Activated naive CD8-positive, alpha-beta T cell treated with anti-CD3 and anti-CD28 coated beads, Interleukin-2, amount 50 U/mL, for 16 hours (primary cell): ENCODE data around the gene LYSMD3.

ENCODE experiments used
- DNase-seq: peaks from one replicate; pipeline ENCODE4 v3.0.0-alpha.2; 2020; ENCODE audit warnings: low read depth, low spot score

Gene LYSMD3

DNA sequence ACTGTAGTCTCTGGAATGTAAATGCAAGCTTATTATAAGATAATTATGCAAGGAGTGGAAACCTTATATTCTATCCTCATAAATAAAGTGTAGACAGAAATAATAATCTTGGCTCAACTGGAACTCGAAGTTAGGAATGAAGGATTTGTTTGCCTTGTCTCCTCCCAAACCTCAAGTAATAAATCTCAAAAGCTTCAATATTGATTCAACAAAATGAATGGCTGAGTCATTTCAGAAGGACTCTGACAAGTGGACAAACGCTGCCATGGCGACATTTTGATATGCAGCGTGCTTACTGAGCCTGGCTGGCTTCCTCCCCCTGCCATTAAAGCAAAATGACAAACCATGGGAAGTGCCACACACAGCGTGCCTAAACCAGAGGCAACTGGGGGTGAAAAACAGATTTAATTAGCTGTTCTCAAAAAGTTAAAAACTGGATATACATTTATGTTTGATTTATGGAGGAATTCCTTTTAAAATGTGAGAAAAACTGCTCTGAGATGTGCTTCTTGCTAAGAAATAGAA lies 18.7 kb upstream of the LYSMD3 start:
- no peak for DNase-seq

DNA sequence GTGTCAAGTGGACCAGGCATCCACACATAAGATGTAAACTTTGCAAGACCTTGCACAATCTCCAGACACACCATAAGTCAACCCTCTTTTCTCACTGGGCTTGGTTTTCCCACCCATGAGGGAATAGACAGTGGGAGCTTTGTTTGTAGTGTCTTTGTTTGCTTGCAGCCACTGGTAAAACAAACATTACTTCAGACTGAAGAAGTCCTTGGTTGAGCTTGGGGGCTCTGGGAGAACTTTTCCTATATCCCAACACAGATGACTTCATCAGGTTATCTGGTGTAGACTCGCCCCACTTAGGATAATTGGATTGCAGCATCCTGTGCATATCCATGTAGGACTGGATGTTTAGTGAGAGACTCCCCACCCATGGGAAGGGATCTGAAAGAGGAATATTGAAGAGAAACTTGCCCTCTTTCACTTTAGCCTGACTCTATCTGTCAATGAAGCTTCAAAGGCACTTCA lies 17.7 kb upstream of the LYSMD3 start:
- no peak for DNase-seq

DNA sequence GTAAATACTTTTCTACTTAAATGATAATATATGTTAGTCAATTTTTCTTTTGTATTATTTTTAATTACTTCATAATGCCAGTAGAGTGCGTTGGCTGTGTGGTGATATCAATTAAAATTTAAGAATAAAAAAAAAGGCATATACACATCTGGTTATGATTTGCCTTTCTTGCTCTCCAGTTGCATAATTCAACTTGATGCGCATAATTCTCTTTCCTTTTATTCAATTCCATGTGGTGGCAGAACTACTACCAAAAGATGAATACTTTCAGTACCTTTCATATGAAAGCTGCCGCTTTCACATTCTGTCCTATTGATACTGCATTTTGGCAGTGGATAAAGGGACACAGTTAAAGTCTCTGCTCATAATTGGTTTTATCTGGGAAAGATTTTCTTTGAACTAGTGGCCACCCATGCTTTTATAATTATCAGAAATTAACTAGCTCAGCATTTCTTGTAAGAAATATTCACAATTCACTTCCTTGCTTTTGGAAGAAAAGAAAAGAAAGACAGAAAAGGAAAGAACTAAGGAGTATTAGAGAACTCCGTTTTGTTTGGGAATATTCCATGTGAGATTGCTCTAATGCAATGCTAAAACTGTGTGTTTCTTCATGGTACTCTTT lies 16.9 kb upstream of the LYSMD3 start:
- no peak for DNase-seq

DNA sequence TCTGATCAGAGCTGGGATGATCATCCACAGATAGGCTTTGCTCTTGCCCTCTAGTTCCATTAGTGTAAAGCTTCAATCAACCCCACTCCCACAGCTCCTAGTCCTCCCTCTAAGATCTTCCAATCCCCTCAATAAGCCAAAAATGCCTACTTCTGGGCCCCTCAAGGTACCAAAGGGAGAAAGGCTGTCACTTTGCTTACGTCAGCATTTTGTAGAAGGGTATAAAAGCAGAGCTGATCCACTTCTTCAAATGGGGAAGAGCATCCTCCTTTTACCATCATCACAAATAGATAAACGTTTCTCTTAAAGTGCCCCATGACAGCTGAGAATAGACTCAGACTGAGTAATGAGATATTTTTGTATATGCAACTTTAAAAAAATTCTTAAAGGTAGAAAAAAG lies 16.1 kb upstream of the LYSMD3 start:
- DNase-seq, result no peak

DNA sequence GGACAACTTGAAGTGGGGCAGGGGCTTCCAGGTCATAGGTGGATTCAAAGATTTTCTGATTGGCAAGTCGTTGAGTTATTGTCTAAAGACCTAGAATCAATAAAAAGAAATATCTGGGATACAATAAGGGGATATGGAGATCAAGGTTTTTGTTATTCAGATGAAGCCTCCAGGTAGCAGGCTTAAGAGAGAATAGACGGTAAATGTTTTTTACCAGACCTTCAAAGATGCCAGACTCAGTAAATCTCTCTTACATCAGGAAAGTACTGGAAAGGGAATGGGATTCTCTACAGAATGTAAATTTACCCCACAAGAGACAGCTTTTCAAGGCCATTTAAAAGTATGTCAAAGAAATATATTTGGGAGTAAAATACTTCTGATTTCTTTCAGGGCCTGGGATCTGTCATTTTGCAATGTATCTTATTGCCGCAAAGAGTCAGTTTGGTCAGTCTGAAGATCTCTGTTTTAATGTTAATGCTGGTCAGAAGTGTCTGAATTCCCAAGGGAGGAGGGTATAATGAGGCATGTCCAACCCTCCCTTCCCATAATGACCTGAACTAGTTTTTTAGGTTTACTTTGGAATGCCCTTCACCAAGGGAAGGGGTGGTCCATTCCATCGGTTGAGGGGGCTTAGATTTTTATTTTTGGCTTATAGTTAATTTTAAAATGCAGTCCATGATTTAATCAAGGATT lies 13.6 kb upstream of the LYSMD3 start:
- DNase-seq, result no peak

DNA sequence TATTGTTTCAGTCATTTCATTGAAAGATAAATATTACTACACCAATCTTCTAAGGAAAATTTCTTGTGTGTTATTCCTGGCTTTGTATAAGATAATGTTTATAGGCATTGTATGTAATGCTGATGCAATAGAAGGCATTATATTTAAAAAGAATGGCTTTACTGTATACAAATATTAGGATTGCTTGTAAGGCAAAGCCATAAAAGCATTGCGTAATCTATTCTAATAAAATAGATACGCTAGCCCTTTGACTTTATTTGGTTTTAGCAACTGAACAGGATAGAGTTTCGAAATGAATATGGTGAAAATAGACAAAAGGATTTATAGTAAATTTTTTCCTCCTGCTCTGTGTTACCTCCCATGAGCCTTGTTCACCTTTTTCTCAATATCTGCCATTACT lies 5.5 kb upstream of the LYSMD3 start:
- no peak for DNase-seq

DNA sequence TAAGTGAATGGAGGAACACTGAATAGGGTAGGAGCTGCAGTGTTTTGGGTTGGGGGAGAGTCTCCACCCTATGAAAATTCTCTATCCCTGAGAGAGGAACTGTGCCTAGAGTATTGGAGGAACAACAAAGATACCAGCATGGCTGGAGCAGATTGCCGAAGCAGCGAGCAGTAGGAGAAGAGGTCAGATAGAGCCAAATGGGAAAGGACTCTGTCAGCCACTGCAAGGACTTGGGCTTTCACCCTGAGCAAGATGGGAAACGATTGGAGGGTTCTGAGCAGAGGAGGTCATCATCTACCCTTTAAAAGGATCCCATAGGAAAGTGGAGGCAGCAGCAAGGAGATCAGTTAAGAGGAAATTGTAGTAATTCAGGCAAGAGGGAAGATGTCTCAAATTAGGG lies 4.4 kb upstream of the LYSMD3 start:
- DNase-seq, result no peak

DNA sequence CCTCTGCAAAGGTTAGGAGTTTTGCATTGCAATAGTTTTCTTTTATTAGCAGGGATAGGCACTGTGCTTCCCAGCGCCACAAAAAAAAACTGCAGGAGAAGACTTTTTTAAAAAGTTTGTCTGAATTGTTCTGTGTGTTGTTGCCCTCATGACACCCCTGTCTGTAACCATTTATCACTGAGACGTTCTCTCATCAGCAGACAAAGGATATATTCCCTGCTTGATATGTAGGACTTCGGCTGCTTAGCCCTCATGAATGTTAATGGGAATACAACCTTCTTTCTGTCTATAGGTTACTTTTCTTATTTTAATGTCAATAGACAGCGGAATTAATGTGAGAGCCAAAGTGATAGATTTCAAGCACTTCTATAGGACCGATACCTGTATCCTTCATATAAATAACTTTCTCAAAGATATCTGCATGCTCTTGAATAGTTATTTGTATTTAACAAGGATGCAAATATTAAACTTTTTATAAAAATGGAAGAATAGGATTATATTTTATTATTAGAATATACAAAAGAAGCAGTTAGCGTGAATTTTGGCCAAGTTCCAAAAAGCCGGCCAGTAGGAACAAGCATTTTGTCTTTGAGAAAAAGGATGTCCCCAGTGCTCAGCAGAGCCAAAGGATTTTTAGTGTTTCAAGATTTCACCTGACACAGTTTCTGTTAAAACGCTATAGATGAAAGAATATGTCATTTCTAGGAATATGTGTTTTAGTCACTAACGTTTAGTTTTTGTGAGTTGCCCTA lies 1.5 kb upstream of the LYSMD3 start:
- DNase-seq, result no peak

DNA sequence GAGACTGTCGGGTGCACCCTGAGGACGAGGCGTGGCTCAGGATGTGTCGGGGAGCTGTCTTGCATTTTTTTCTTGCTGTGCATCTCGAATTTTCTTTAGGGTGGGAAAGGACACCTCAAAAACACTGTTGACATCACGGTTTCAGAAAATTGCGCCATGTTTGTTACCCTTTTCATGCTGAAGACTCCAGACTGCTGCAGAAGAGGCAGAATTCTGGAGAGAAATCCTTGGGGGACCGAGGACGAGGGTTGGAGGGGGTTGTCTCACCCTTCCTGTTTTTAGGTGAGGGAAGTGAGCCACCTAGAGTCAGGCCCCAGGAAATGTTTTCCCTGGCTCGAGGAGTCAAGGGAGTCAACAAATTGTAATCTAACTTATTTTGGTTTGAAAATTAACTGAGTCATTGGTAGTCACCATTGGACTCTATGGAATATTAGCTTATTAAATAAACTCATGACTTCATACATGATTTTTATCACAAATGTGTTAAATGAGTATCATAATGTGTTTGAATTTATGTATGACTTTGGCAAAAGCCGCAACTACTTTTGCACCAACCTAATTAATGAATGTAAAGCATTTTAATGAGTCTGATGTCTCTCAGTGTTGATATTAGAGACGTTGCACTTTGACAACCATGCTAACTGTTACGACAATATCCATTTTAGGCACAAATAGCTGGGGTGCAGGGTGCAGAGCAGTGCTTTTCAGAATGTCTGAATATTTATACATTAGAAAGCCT lies 724 bp upstream of the LYSMD3 start:
- DNase-seq, result peak; percentile 17

DNA sequence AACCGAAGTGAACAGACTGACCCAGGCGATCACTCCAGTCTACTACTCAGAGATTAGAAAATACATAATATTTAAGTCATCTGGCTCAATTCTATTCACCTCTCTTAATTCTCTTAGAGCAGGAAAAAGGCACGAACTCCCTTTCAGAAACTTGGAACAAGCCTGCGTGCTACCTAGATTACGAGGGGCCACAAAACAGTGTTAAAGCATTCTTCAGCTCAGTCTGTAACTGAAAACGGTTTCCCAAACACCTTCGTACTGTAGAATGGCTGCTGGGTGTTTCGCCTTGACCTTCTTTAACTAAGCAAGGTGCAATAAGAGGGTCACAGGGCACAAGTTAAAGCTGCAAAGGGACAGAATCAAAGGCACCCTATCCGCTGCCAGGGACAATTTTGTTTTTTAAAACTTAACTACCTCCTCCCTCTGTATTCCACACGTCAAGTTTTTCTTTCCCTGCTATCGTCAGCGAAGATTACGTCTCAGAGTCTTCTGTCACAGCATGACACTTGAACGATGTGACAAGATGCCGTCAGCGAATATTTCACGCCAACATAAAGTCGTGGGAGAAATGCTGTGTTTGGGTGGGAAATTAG lies 687 bp downstream of the LYSMD3 start:
- no peak for DNase-seq

DNA sequence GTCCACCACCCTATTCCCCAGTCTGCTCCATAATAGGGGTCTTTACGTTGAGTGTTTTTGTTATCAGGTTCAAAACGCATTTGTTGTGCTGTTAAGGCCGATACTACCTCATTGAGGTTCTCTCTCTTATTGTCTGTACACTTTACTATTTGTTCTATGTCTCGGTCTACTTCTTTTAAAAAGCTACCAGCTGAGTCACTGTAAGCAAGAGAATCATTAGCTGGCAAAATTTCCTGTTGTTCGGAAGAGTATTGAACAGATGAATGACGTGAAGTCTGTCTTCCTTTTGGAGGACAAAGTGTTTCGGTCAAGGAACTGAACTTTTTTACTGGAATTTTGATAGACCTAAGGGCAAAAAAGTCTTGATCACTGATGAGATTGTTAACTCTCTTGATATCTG lies 10.3 kb downstream of the LYSMD3 start:
- DNase-seq, result no peak

DNA sequence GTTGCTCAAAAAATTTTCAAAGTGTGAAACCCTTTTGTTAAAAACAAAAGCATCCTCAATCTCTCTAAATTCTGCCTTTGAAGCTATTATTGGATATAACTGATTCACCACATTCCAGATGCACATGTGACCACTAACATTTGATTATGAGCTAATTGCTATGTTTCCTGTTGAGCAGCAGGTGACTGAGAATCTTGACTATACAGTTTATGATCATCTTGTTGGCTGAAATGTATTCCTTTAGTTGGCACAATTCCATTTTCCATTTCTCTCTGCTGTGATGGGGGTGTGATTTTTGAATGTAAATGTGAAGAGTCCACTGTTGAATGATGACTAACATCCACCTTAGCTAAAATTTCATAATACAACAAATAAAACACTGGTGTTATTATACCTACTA lies 10.7 kb downstream of the LYSMD3 start:
- no peak for DNase-seq

DNA sequence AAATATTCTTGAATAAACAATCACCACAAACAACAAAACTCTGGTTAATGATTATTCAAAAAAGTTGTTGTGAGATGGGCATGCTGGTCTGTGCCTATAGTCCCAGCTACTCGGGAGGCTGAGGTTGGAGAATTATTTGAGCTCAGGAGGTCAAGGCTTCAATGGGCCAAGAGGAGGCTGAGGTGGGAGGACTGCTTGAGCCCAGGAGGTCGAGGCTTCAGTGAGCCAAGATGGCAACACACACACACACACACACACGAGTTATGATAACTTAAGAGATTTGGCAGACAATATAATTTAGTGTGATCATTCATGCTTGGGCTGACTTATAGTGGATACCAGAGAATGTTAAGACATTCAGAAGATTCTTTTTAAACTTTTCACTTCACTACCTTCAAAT lies 14.9 kb downstream of the LYSMD3 start:
- DNase-seq, result no peak

DNA sequence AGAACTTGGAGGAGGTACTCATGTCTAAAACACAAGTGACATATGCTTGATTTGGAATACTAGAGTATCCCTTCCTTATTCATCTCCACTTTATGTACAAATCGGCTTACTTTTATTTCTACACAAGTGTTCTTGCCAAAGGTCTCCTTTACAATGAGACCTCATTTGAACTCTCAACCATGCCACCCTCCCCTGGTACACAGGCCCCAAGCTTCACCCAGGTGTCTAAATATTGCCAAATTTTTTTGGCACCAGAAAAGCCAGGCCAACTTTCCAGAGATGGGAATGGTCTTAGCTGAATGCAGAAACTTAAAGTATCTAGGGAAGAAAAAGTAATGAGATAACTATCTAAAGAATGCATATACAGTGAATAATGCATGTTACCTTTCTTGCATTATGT lies 18.9 kb downstream of the LYSMD3 start:
- DNase-seq, result no peak

DNA sequence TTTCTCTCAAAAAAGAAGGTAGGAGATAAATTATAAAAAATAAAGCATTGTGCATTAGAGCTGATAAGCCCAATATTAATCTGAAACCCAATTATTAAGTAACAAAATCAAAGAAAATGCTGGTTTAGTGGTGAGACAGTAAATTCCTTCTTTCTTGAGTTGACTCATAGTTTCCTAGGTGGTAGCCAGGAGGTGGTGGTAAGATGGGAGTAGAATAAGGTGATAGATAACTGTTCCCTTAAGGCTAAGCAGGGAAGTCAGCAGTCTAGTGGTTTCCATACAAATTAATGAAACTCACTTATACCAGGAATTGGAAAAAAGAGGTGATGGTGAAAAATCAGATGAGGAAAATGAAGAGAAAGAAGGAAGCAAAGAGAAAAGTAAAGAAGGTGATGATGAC lies 23.2 kb downstream of the LYSMD3 start:
- DNase-seq, result no peak

DNA sequence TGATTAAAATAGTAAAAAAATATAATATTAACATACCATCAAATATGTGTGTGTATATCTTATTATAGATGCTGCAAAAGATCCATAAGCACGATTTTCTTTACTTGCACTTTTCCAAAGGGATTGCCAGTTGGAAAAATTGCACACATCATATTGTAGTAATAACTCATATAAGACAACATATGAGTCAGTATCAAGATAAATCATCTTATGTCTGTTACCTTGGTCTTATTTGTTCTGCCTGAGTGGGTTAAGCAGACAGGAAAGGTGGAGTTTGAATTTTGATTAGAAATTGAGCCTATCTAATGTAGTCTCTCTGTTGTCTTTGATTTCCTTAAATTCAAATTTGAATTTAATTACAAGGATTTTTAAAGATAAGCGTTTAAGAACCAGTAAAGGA lies 24.6 kb downstream of the LYSMD3 start:
- no peak for DNase-seq

DNA sequence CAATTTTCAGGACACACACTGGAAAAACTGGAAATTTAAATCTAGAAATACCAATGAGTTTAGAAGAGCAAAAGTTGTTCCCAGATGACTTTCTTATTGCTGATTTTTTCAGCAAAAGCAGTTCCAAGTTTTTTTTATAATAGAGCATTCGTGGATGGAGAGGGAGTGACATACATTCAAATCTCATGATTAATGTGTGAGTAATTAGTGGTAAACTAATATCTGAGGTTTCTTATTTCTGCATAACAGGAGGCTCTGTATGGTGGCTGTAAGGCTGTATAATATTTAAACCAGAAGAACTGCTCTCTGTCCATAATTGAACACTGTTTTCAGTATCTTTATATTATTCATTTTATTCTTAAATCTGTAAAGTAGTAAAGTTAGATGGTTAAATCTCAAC lies 25.8 kb downstream of the LYSMD3 start:
- no peak for DNase-seq

DNA sequence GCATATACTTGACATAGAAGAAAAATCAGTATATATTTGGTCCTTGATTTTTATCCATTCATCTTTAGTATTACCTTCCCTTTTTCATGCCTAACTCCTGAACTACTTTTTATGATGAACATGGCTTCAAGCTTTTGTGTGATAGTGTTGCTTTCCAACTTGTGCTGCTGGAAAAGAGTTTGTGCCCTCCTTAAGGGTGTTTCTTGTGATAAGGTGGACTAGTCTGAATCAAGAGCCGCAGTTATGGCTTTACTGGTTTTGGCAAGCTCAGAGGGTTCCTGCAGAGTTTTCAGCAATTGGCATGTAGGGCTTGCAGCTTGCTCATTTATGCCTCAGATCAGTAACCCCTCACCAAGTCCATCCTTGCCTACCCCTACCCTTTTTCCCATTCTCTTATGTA lies 34.2 kb downstream of the LYSMD3 start:
- DNase-seq, result no peak

DNA sequence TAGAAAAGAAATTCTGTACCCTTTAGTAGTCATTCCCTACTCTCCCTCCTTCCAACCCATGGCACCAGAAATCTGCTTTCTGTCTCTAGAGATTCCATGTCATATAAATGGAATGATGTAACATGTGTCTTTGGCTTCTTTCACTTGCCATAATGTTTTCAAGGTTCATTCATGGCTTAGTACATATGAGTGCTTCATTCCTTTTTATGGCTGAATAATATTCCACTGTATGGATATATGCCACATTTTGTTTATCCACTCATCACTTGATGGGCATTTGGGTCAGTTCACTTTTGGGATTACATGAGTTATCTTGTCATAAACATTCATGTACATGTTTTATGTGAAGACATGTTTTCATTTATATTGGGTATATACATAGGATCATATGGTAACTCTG lies 35.3 kb downstream of the LYSMD3 start:
- no peak for DNase-seq

DNA sequence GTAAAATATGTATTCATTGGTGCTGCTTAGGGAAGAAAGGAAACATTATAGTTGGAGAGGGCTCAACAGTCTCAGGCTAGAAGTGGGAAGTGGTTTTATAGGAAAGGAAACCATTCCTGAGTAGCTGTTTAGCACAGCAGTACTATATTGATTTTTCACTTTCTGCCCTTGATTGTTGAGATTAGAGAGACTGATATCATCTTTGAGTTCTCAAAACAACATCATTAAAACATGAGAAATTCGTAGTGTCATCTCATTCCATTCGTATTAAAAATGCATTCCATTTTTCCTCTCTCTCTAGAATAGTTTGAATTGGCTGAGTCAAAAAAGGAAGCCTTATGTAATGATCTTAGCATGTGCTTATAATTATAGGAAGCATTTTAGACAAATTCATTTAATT lies 40.6 kb downstream of the LYSMD3 start:
- no peak for DNase-seq

DNA sequence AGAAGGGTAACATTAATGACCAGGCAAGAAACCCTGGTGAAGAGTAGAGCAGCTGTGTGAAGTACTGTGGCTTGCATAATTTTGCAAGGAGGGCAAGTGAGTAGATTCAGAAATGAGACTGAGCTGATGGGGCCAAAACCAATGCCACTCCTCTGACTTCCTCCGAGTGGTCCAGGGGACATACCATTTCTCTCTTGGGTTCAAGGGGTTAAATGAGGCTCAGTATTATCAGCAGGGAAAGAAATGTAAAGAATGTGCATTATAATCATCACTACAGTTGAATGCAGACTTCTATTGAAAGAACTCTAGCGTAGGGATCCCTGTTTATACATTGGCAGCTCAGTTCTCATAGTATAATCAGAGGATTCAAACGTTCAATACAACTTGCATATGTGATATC lies 44.8 kb downstream of the LYSMD3 start:
- DNase-seq, result no peak

DNA sequence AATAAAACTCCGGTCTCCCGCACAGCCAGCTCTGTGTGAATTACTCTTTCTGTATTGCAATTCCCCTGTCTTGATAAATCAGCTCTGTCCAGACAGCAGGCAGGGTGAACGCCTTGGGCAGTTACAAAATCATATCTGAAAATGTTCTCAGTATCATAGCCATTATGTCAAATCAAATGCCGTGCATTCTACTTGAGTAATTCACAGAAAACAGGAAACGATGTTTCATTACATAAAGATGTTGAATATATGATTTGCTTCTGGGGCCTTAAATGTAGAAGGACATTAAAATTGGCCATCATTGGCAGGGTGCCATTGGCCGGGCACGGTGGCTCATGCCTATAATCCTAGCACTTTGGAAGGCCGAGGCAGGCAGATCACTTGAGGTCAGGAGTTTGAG lies 46.2 kb downstream of the LYSMD3 start:
- no peak for DNase-seq
